ENCODE measurements around the gene PAPPA.

PAPPA gene

GRCh38 chr9:116153765-116154333 lies at the start of gene PAPPA:
Gene PAPPA, plus strand, starts transcription at chr9:116153791. Its CDS starts 382 bp downstream, at chr9:116154173.
- FAIRE-seq (no peak), DNase-seq (ENCODE audit: insufficient read length, low spot score) (no peak)

GRCh38 chr9:116103976-116104820 lies 49.4 kb upstream of the PAPPA start:
- DNase-seq (ENCODE audit: insufficient read length, low spot score): no peak
- FAIRE-seq: no peak

- no peak for FAIRE-seq
- peak; percentile 5 for DNase-seq (ENCODE audit: insufficient read length, low spot score)
These were observed 41.4 kb upstream of the PAPPA start for GRCh38 chr9:116112236-116112635.

- FAIRE-seq: no peak
- DNase-seq (ENCODE audit: insufficient read length, low spot score): no peak
These were observed 37.7 kb upstream of the PAPPA start for GRCh38 chr9:116115761-116116353.

GRCh38 chr9:116116393-116116792 lies 37.2 kb upstream of the PAPPA start:
- DNase-seq (ENCODE audit: insufficient read length, low spot score) (no peak), FAIRE-seq (no peak)

- no peak for FAIRE-seq
These were observed 30.4 kb upstream of the PAPPA start for GRCh38 chr9:116123171-116123570.

GRCh38 chr9:116124472-116125040 lies 29.0 kb upstream of the PAPPA start:
- FAIRE-seq (no peak), DNase-seq (ENCODE audit: insufficient read length, low spot score) (no peak)

More at GRCh38 chr9:116123171-116123570, 30.4 kb upstream of the PAPPA start:
- no peak for DNase-seq (ENCODE audit: insufficient read length, low spot score)

- DNase-seq (ENCODE audit: insufficient read length, low spot score) (no peak), FAIRE-seq (no peak)
These were observed 20.4 kb upstream of the PAPPA start for GRCh38 chr9:116133163-116133562.

GRCh38 chr9:116134975-116135374 lies 18.6 kb upstream of the PAPPA start:
- no peak for FAIRE-seq

GRCh38 chr9:116137010-116137409 lies 16.6 kb upstream of the PAPPA start:
- no peak for DNase-seq (ENCODE audit: insufficient read length, low spot score)
- FAIRE-seq: no peak

More at GRCh38 chr9:116134975-116135374, 18.6 kb upstream of the PAPPA start:
- DNase-seq (ENCODE audit: insufficient read length, low spot score): no peak

GRCh38 chr9:116137581-116137980 lies 16.0 kb upstream of the PAPPA start:
- FAIRE-seq (no peak), DNase-seq (ENCODE audit: insufficient read length, low spot score) (no peak)

GRCh38 chr9:116141864-116142561 lies 11.6 kb upstream of the PAPPA start:
- FAIRE-seq: no peak

GRCh38 chr9:116142706-116143492 lies 10.7 kb upstream of the PAPPA start:
- DNase-seq (ENCODE audit: insufficient read length, low spot score) (no peak), FAIRE-seq (no peak)

More at GRCh38 chr9:116141864-116142561, 11.6 kb upstream of the PAPPA start:
- no peak for DNase-seq (ENCODE audit: insufficient read length, low spot score)

GRCh38 chr9:116144038-116144437 lies 9.6 kb upstream of the PAPPA start:
- DNase-seq (ENCODE audit: insufficient read length, low spot score) (no peak), FAIRE-seq (no peak)

GRCh38 chr9:116144555-116144954 lies 9.0 kb upstream of the PAPPA start:
- FAIRE-seq (no peak), DNase-seq (ENCODE audit: insufficient read length, low spot score) (no peak)

GRCh38 chr9:116145036-116145435 lies 8.6 kb upstream of the PAPPA start:
- no peak for DNase-seq (ENCODE audit: insufficient read length, low spot score)

GRCh38 chr9:116147821-116148220 lies 5.8 kb upstream of the PAPPA start:
- DNase-seq (ENCODE audit: insufficient read length, low spot score) (no peak), FAIRE-seq (no peak)

More at GRCh38 chr9:116145036-116145435, 8.6 kb upstream of the PAPPA start:
- FAIRE-seq: no peak

GRCh38 chr9:116149844-116150243 lies 3.7 kb upstream of the PAPPA start:
- FAIRE-seq (no peak), DNase-seq (ENCODE audit: insufficient read length, low spot score) (no peak)

- no peak for DNase-seq (ENCODE audit: insufficient read length, low spot score)
- no peak for FAIRE-seq
These were observed 2.4 kb upstream of the PAPPA start for GRCh38 chr9:116151199-116151598.

GRCh38 chr9:116151966-116152381 lies 1.6 kb upstream of the PAPPA start:
- FAIRE-seq (no peak), DNase-seq (ENCODE audit: insufficient read length, low spot score) (peak; percentile 41)

Measured in HTR-8/SVneo (cell line).